ENCODE measurements around the gene TRIM10.

- TF ChIP-seq, protein P1, sequence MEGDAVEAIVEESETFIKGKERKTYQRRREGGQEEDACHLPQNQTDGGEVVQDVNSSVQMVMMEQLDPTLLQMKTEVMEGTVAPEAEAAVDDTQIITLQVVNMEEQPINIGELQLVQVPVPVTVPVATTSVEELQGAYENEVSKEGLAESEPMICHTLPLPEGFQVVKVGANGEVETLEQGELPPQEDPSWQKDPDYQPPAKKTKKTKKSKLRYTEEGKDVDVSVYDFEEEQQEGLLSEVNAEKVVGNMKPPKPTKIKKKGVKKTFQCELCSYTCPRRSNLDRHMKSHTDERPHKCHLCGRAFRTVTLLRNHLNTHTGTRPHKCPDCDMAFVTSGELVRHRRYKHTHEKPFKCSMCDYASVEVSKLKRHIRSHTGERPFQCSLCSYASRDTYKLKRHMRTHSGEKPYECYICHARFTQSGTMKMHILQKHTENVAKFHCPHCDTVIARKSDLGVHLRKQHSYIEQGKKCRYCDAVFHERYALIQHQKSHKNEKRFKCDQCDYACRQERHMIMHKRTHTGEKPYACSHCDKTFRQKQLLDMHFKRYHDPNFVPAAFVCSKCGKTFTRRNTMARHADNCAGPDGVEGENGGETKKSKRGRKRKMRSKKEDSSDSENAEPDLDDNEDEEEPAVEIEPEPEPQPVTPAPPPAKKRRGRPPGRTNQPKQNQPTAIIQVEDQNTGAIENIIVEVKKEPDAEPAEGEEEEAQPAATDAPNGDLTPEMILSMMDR (tag by site-specific recombination; IDR thresholded peaks at IDR 0.05), result no peak
- no peak for TF ChIP-seq ZNF391 (tag by site-specific recombination; IDR thresholded peaks at IDR 0.05; ENCODE audit: borderline replicate concordance, low read depth)
- no peak for TF ChIP-seq PRDM6 (tag by site-specific recombination; IDR thresholded peaks at IDR 0.05)
- no peak for TF ChIP-seq ZNF785 (tag by site-specific recombination; IDR thresholded peaks at IDR 0.05)
- TF ChIP-seq SP7 (tag by site-specific recombination; IDR thresholded peaks at IDR 0.05), result no peak
- no peak for TF ChIP-seq PBX3 (CRISPR knock-in tag; IDR thresholded peaks at IDR 0.05)
- TF ChIP-seq ZNF10 (tag by site-specific recombination; IDR thresholded peaks at IDR 0.05), result no peak
- TF ChIP-seq ZNF777 (tag by site-specific recombination; IDR thresholded peaks at IDR 0.05; ENCODE audit: borderline replicate concordance), result no peak
- TF ChIP-seq ZNF133 (tag by site-specific recombination; IDR thresholded peaks at IDR 0.05), result no peak
- TF ChIP-seq ATF2 (tag by site-specific recombination; IDR thresholded peaks at IDR 0.05; ENCODE audit: low read depth), result no peak
- no peak for TF ChIP-seq PRDM2 (tag by site-specific recombination; IDR thresholded peaks at IDR 0.05; ENCODE audit: borderline replicate concordance)
- TF ChIP-seq ZNF18 (tag by site-specific recombination; IDR thresholded peaks at IDR 0.05), result no peak
- no peak for TF ChIP-seq ZNF132 (tag by site-specific recombination; IDR thresholded peaks at IDR 0.05; ENCODE audit: borderline replicate concordance)
These were observed 49.6 kb downstream of the TRIM10 start for GRCh38 chr6:30111266-30111856.
